ENCODE results near the gene PTEN. TPM values are rescaled to one million over a fixed set of nuclear protein-coding genes. Genes with fewer than 3 reads are reported as not detected.

Gene PTEN
- total RNA-seq: 45.2 and 48.9 TPM in 2 replicates

GRCh38 chr10:87863053-87863943 lies at the start of gene PTEN, which contains the start of gene KLLN:
Gene PTEN (plus strand): TSS chr10:87863625. CDS start chr10:87864470, 845 bp downstream.
Gene KLLN (minus strand): TSS chr10:87863533. CDS start chr10:87862487, 1,046 bp downstream.

DNA sequence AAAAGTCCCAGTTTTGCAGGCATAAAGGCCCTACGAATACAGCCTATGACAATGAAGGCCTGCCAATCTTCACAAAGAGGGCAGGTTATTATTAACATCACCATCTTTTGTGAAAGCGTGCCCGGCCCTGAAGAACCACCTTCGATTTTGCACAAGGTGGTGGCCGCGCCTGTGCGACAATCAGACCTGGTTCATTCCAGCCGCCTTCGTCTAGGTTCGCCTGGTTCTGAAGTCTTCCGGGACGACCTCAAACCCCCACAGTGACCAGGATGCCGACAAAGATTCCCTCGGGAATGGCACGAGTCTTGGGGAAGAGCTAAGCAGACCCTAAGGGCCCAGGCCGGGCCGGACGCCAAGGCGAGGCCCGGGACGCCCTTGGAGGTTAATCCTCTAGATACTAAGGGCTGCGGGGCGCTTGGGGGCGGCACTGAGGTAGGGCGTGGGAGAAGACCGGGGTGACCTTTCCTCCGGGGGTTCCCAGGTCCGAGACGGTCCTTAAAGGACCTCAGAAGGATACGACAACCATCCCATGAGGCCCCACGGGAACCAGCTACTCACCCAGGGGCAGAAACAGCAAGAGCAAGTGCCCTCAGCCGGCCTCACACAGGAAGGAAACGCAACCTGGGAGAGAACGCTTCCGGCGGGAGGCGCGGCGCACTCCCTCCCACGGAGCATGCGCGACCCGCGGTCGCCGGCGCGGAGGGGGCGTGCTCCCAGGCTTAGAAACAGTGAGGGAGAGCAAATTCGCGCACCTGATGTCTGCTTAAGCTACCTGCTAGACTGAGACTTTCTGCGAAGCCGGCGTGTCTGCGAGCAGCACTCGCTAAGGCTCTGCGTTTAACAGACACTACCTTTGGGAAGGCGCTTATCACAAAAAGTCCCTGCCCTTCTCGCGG lies 45.6 kb upstream of the PTEN start, which contains the start of gene ATAD1:
TSS of gene ATAD1 (minus strand) at position 618 of the 896 bp plus-strand sequence. CDS start 3,627 bp downstream, outside the sequence.

Other genes starting within 250 kb of the PTEN start
- gene PAPSS2, start 203.7 kb upstream of the PTEN start, total RNA-seq: 69.5 and 76.1 TPM in 2 replicates
- gene ATAD1, start 45.4 kb upstream of the PTEN start, total RNA-seq: 15.9 and 23.3 TPM in 2 replicates
- 0.10 and 0.13 TPM in 2 replicates for gene KLLN, start 92 bp upstream of the PTEN start, total RNA-seq

Data from mammary microvascular endothelial cell (primary cell).